GM18519 (cell line): ENCODE measurements around the gene DGKZ.

Experiments
- ATAC-seq: cut with Tn5 transposase; IDR thresholded peaks from one replicate; pipeline ENCODE4 v1.9.1; 2021; ENCODE audit warnings: mild to moderate bottlenecking, moderate library complexity; ENCODE audit not compliant: unreplicated experiment, low FRiP score

The DGKZ gene

GRCh38 chr11:46390331-46391171, 43.3 kb downstream of the DGKZ start:
- no peak for ATAC-seq

GRCh38 chr11:46391186-46391577, 43.9 kb downstream of the DGKZ start:
- no peak for ATAC-seq

GRCh38 chr11:46391578-46392420, 44.5 kb downstream of the DGKZ start, which contains the start of gene CHRM4:
TSS of gene CHRM4 (minus strand) at chr11:46391776. CDS start at chr11:46386557, 5,219 bp downstream.
- ATAC-seq, result no peak

GRCh38 chr11:46392421-46393230, 45.4 kb downstream of the DGKZ start:
- no peak for ATAC-seq

GRCh38 chr11:46393231-46393616, 46.0 kb downstream of the DGKZ start:
- ATAC-seq, result no peak

- ATAC-seq, result no peak
Measured at GRCh38 chr11:46393759-46394158, 46.5 kb downstream of the DGKZ start.

GRCh38 chr11:46397526-46397925, 50.3 kb downstream of the DGKZ start:
- no peak for ATAC-seq

GRCh38 chr11:46402957-46403902, 56.0 kb downstream of the DGKZ start:
- ATAC-seq, result no peak

GRCh38 chr11:46404476-46405017, 57.3 kb downstream of the DGKZ start:
- no peak for ATAC-seq

- ATAC-seq, result no peak
Measured at GRCh38 chr11:46407635-46408034, 60.4 kb downstream of the DGKZ start.

- ATAC-seq, result no peak
Measured at GRCh38 chr11:46408407-46408986, 61.2 kb downstream of the DGKZ start.

GRCh38 chr11:46410021-46410420, 62.8 kb downstream of the DGKZ start:
- no peak for ATAC-seq

- no peak for ATAC-seq
Measured at GRCh38 chr11:46413760-46414465, 66.7 kb downstream of the DGKZ start.

- ATAC-seq, result no peak
Measured at GRCh38 chr11:46414466-46414796, 67.2 kb downstream of the DGKZ start.

GRCh38 chr11:46414879-46415278, 67.6 kb downstream of the DGKZ start:
- no peak for ATAC-seq

- ATAC-seq, result no peak
Measured at GRCh38 chr11:46417711-46418110, 70.4 kb downstream of the DGKZ start.

- no peak for ATAC-seq
Measured at GRCh38 chr11:46418751-46419150, 71.5 kb downstream of the DGKZ start.

- ATAC-seq, result no peak
Measured at GRCh38 chr11:46420513-46420912, 73.2 kb downstream of the DGKZ start.
